ENCODE measurements around the gene FDX1. TPM values are rescaled to one million over a fixed set of nuclear protein-coding genes. Genes with fewer than 3 reads are reported as not detected.

The FDX1 gene
- total and polyA plus RNA-seq, 2 of the 8 experiments (the other 6 are each of a cell fraction or from before 2014, with no cell fraction given): 3.7 to 9.6 TPM

DNA sequence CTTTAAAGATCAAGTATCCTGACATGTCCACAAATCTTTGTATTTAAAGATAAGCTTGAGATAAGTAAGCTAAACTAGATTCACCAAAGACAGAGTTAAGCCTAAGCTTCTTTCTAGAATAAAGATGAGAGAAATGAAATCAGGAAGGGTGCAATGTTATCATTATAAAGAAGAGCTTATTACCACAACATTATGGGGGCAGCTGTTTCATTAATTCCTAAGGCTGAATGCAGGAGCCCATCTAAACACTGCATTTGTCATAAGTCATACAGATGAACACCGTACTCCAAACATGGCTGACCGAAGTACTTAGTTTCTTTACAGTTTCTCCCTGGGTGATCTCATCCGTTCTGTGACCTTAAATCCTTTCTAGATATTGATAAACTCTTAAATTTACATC lies 16.3 kb downstream of the FDX1 start:
- Histone ChIP-seq H2BK12ac (ENCODE audit: low read depth, low read length) (no peak overlapping the region), H3K27ac (ENCODE audit: low read depth, low read length) (no peak overlapping the region), H2AFZ (ENCODE audit: low read length) (no peak overlapping the region), H3K79me1 (ENCODE audit: low read depth, low read length) (no peaks in the 10 kb centered on the region), H2BK120ac (replicated peaks; ENCODE audit: low read depth, low read length) (no peak overlapping the region), H4K20me1 (replicated peaks in 1 of 2; ENCODE audit: control insufficient read depth in 1 of 2, insufficient read depth in 2 of 2, low read length in 2 of 2) (no peaks in the 10 kb centered on the region), H4K91ac (replicated peaks; ENCODE audit: insufficient read length, low read length) (no peak overlapping the region), H3K4me3 (ENCODE audit: extremely low read depth in 1 of 4, insufficient read depth in 2 of 4, low read depth in 3 of 4, low read length in 4 of 4) (no peak overlapping the region), H3K27me3 (replicated peaks in 1 of 4; ENCODE audit: control insufficient read depth in 3 of 4, extremely low read depth in 1 of 4, insufficient read depth in 3 of 4, low read length in 3 of 4) (no peaks in the 10 kb centered on the region), H3K4ac (replicated peaks; ENCODE audit: insufficient read length, low read depth, low read length) (no peak overlapping the region), H3K23ac (ENCODE audit: insufficient read length) (no peak overlapping the region), H3K23me2 (ENCODE audit: low read depth, low read length) (no peaks in the 10 kb centered on the region), H3K4me1 (replicated peaks in 1 of 4; ENCODE audit: control insufficient read depth in 3 of 4, insufficient read depth in 4 of 4, low read length in 3 of 4) (no peaks in the 10 kb centered on the region), H4K5ac (ENCODE audit: insufficient read length, low read depth, low read length) (no peak overlapping the region), H3K79me2 (ENCODE audit: control insufficient read depth in 1 of 2, insufficient read depth in 2 of 2, low read length in 2 of 2) (no peaks in the 10 kb centered on the region; a peak in 1 of 4 replicates), H3K9me3 (ENCODE audit: insufficient read depth in 2 of 2, low read depth in 1 of 2, low read length in 1 of 2) (no peaks in the 10 kb centered on the region; a peak in 1 of 4 replicates), H2AK5ac (ENCODE audit: low read depth, low read length) (no peak overlapping the region), H2BK15ac (ENCODE audit: low read length) (no peak overlapping the region), H3K4me2 (ENCODE audit: insufficient read depth in 1 of 2, low read depth in 2 of 2, low read length in 2 of 2) (no peak overlapping the region), H2BK20ac (ENCODE audit: low read length) (no peak overlapping the region), H4K8ac (ENCODE audit: extremely low read depth, insufficient read depth, low read length) (no peak overlapping the region), H2BK5ac (ENCODE audit: low read depth, low read length) (no peak overlapping the region), H3K14ac (ENCODE audit: insufficient read length) (no peak overlapping the region), H3K56ac (replicated peaks; ENCODE audit: insufficient read length, low read depth, low read length) (no peak overlapping the region), H3K18ac (ENCODE audit: extremely low read depth, low read length) (no peak overlapping the region), H3K36me3 (ENCODE audit: control insufficient read depth in 2 of 4, insufficient read depth in 4 of 4, low read length in 3 of 4) (peaks cover 0 to 2% (median under 1%) of the 10 kb centered on the region in 4 experiments; a peak in 3 of 8 replicates), H3K9ac (replicated peaks in 1 of 4; ENCODE audit: extremely low read depth in 1 of 4, low read depth in 3 of 4, low read length in 3 of 4) (no peak overlapping the region)
- DNase-seq (ENCODE audit: low read depth in 1 of 2, low spot score in 2 of 2) (no peak), FAIRE-seq (no peak)
- ChIA-PET POLR2A (ENCODE audit: partially characterized antibody) (no interaction called here), CTCF (ENCODE audit: partially characterized antibody) (interaction anchor here (0.8 to 3.5 kb wide), 12 partner anchors 12 to 983 kb away, joined by 3 to 37 read pairs (median 5); no protein-coding TSS in a partner anchor)
- WGBS, 2 experiments (ENCODE audit: extremely low coverage in 1 of 2, insufficient coverage in 1 of 2, insufficient read length in 1 of 2, insufficient replicate concordance in 2 of 2, low coverage in 1 of 2, low lambda C conversion rate in 2 of 2, missing lambda C conversion rate in 1 of 2): 95% methylated on average over 3 of the region's 3 CpGs; no CpG with 5 or more reads in 1 of the 2 experiments
- TF ChIP-seq SAP30 (IDR thresholded peaks at IDR 0.05; ENCODE audit: insufficient read depth, insufficient replicate concordance, low read length) (no peak), FOSL1 (IDR thresholded peaks at IDR 0.05; ENCODE audit: insufficient read depth, low read depth, low read length) (no peak), CREB1 (IDR thresholded peaks at IDR 0.05) (no peak), RFX5 (IDR thresholded peaks at IDR 0.05; ENCODE audit: borderline replicate concordance, low read depth, low read length) (no peak), RBBP5 (IDR thresholded peaks at IDR 0.05; ENCODE audit: borderline replicate concordance, low read depth, low read length) (no peak), TCF12 (IDR thresholded peaks at IDR 0.05; ENCODE audit: low read depth, low read length) (no peak), HDAC6 (IDR thresholded peaks at IDR 0.05; ENCODE audit: low read depth, low read length) (no peak), CBX5 (IDR thresholded peaks at IDR 0.05; ENCODE audit: low read depth, low read length) (no peak), NRF1 (IDR thresholded peaks at IDR 0.05; ENCODE audit: low read depth, low read length) (no peak), GTF2F1 (IDR thresholded peaks at IDR 0.05; ENCODE audit: borderline replicate concordance, low read depth, low read length) (no peak), TBP (IDR thresholded peaks at IDR 0.05; ENCODE audit: low read depth, low read length) (no peak)
- TF ChIP-seq, protein P1, sequence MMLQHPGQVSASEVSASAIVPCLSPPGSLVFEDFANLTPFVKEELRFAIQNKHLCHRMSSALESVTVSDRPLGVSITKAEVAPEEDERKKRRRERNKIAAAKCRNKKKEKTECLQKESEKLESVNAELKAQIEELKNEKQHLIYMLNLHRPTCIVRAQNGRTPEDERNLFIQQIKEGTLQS (IDR thresholded peaks at IDR 0.05; ENCODE audit: insufficient read depth, low read depth, low read length): no peak
- TF ChIP-seq, protein P2, sequence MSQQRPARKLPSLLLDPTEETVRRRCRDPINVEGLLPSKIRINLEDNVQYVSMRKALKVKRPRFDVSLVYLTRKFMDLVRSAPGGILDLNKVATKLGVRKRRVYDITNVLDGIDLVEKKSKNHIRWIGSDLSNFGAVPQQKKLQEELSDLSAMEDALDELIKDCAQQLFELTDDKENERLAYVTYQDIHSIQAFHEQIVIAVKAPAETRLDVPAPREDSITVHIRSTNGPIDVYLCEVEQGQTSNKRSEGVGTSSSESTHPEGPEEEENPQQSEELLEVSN (IDR thresholded peaks at IDR 0.05): no peak
